Neural cell (in vitro differentiated cells): ENCODE measurements around the gene FN3KRP. TPM values are rescaled to one million over a fixed set of nuclear protein-coding genes. Genes with fewer than 3 reads are reported as not detected.

Experiments used
- H2AFZ ChIP-seq: fragments of 200-600, 300-800 bp; sonication (generic), shearing (Covaris generic); 2 replicates; pipeline ENCODE4 v1.6.0; 2014; ENCODE audit warnings: low read depth, mild to moderate bottlenecking, antibody characterized with exemption, low read length, moderate library complexity
- H3F3A ChIP-seq: fragments of 200-600 bp; shearing (Covaris generic); 2 replicates; pipeline ENCODE4 v1.6.1; 2016; ENCODE audit warnings: mild to moderate bottlenecking, moderate library complexity, mixed read lengths, antibody characterized with exemption, low read length; ENCODE audit not compliant: insufficient read depth, poor library complexity, severe bottlenecking
- H3K27ac ChIP-seq: fragments of 200-600, 300-800 bp; sonication (generic), shearing (Covaris generic); 2 replicates; pipeline ENCODE4 v1.5.1; 2014; ENCODE audit warnings: mild to moderate bottlenecking, low read length, moderate library complexity
- H3K27me3 ChIP-seq: fragments of 300-800, 200-600 bp; sonication (generic), shearing (Covaris generic); 2 replicates; pipeline ENCODE4 v1.6.0; 2014; ENCODE audit warnings: mild to moderate bottlenecking, low read depth, low read length, moderate library complexity; ENCODE audit not compliant: insufficient read depth
- H3K36me3 ChIP-seq: fragments of 300-800, 200-600 bp; sonication (generic), shearing (Covaris generic); 2 replicates; pipeline ENCODE4 v1.5.1; 2014; ENCODE audit warnings: mild to moderate bottlenecking, antibody characterized with exemption, low read length, moderate library complexity; ENCODE audit not compliant: insufficient read depth
- H3K4me2 ChIP-seq: fragments of 300-800, 200-600 bp; sonication (generic), shearing (Covaris generic); 2 replicates; pipeline ENCODE4 v1.6.0; 2014; ENCODE audit warnings: mild to moderate bottlenecking, low read length
- H3K4me3 ChIP-seq: fragments of 300-800, 200-600 bp; sonication (generic), shearing (Covaris generic); 2 replicates; pipeline ENCODE4 v1.5.1; 2014; ENCODE audit warnings: mild to moderate bottlenecking, low read length, moderate library complexity
- H3K79me2 ChIP-seq: fragments of 200-600 bp; shearing (Covaris generic); replicated peaks from 2 replicates; pipeline ENCODE4 v1.6.0; 2014; ENCODE audit warnings: mild to moderate bottlenecking, low read length, moderate library complexity; ENCODE audit not compliant: insufficient read depth
- H3K9ac ChIP-seq: fragments of 300-800, 200-600 bp; sonication (generic), shearing (Covaris generic); 2 replicates; pipeline ENCODE4 v1.6.1; 2016; ENCODE audit warnings: mild to moderate bottlenecking, low read length, mixed read lengths
- H3K9me2 ChIP-seq: fragments of 200-600 bp; shearing (Covaris generic); 2 replicates; pipeline ENCODE4 v1.6.1; 2016; ENCODE audit warnings: mild to moderate bottlenecking, low read length, mixed read lengths; ENCODE audit not compliant: insufficient read depth
- H3K9me3 ChIP-seq: fragments of 200-600, 300-800 bp; sonication (generic), shearing (Covaris generic); 2 replicates; pipeline ENCODE4 v1.6.1; 2016; ENCODE audit warnings: mild to moderate bottlenecking, mixed run types, low read length, moderate library complexity, mixed read lengths
- H4K20me1 ChIP-seq: fragments of 200-600 bp; shearing (Covaris generic); 2 replicates; pipeline ENCODE4 v1.6.1; 2016; ENCODE audit warnings: mild to moderate bottlenecking, mixed run types; ENCODE audit not compliant: insufficient read depth
- EP300 ChIP-seq: fragments of 450-650 bp; conservative IDR thresholded peaks from 2 replicates; pipeline ENCODE4 v1.6.1; 2014; ENCODE audit warnings: antibody characterized with exemption, mild to moderate bottlenecking, moderate library complexity; ENCODE audit not compliant: poor library complexity, severe bottlenecking
- EZH2 ChIP-seq: fragments of 200-600, 300-800 bp; shearing (Covaris generic), sonication (generic); IDR thresholded peaks from 2 replicates; pipeline ENCODE4 v1.6.1; 2014; ENCODE audit warnings: antibody characterized with exemption, low read length, borderline replicate concordance, mild to moderate bottlenecking; ENCODE audit not compliant: insufficient read depth, poor library complexity, severe bottlenecking
- MXI1 ChIP-seq: fragments of 450-650 bp; conservative IDR thresholded peaks from 2 replicates; pipeline ENCODE4 v1.6.1; 2014; ENCODE audit warnings: antibody characterized with exemption, mild to moderate bottlenecking; ENCODE audit not compliant: poor library complexity, severe bottlenecking
- POLR2AphosphoS5 ChIP-seq: IDR thresholded peaks from 2 replicates; pipeline ENCODE4 v1.6.1; 2012
- RAD21 ChIP-seq: fragments of 450-650 bp; conservative IDR thresholded peaks from 2 replicates; pipeline ENCODE4 v1.6.1; 2014; ENCODE audit warnings: antibody characterized with exemption, mild to moderate bottlenecking, moderate library complexity
- SMC3 ChIP-seq: fragments of 450-650 bp; conservative IDR thresholded peaks from 2 replicates; pipeline ENCODE4 v1.6.1; 2014; ENCODE audit warnings: antibody characterized with exemption, mild to moderate bottlenecking, moderate library complexity; ENCODE audit not compliant: poor library complexity
- TAF1 ChIP-seq: IDR thresholded peaks from 2 replicates; pipeline ENCODE4 v1.6.1; 2012; ENCODE audit warnings: low read depth
- polyA plus RNA-seq: library from polyadenylated mRNA; depleted of rRNA; stranded (reverse); fragments of >200 nt; gene quantifications from 2 replicates; pipeline ENCODE4 v1.2.3, GENCODE V29; 2014
- TF ChIP-seq, protein P1 (sequence below): fragments of 450-650 bp; IDR thresholded peaks from 2 replicates; pipeline ENCODE4 v1.5.1; 2014; ENCODE audit warnings: antibody characterized with exemption, mild to moderate bottlenecking, moderate library complexity; ENCODE audit not compliant: poor library complexity, severe bottlenecking
- TF ChIP-seq, protein P2 (sequence below): IDR thresholded peaks from 2 replicates; pipeline ENCODE4 v1.6.1; 2012; ENCODE audit warnings: borderline replicate concordance

FN3KRP gene
- polyA plus RNA-seq, 1 donor from 2014 or later, result 32.7 TPM

DNA sequence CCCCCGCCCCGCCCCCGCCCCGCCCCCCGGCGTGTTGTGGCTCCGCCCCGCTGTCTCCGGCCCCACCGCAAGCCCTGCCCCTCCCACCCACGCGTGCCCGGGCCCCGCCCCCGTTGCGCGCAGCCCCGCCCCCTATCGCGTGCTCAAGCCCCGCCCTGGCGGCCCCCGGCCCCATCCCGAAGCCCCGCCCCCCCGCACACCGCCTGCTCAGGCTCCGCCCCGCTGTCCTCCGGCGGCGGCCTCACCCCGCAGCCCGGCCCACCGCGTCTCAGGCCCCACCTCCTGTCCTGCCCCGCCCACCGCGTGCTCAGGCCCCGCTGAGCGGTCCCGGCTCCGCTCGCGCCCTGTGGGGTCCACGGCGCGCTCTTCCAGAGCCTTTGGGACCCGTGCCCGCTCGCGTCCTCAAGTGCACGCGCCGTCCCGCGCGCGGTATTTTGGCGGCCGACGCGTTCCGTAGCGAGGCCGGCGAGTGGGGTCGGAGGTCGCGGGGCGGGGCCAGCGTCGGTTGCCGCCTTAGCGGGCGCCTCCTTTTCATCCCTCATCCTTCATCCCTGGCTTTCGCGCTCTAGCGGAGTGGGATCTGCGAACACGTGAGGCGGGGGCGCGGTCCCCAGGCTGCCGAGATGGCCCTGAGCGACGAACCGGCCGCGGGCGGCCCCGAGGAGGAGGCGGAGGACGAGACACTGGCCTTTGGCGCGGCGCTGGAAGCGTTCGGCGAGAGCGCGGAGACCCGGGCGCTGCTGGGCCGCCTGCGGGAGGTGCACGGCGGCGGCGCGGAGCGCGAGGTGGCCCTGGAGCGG lies 35.3 kb downstream of the FN3KRP start, which contains the start of gene TBCD:
Gene TBCD, plus strand, starts transcription at position 495 of the 800 bp plus-strand sequence. Its CDS starts 129 bp downstream, at position 624.
- H3K9me2 ChIP-seq, result no peaks in the 10 kb centered on the region
- TF ChIP-seq RAD21 (peak; percentile 40), TAF1 (peak; percentile 38), MXI1 (peak; percentile 98), EP300 (peak; percentile 48), EZH2 (no peak), SMC3 (no peak), POLR2AphosphoS5 (peak; percentile 64)
- TF ChIP-seq, protein P1, sequence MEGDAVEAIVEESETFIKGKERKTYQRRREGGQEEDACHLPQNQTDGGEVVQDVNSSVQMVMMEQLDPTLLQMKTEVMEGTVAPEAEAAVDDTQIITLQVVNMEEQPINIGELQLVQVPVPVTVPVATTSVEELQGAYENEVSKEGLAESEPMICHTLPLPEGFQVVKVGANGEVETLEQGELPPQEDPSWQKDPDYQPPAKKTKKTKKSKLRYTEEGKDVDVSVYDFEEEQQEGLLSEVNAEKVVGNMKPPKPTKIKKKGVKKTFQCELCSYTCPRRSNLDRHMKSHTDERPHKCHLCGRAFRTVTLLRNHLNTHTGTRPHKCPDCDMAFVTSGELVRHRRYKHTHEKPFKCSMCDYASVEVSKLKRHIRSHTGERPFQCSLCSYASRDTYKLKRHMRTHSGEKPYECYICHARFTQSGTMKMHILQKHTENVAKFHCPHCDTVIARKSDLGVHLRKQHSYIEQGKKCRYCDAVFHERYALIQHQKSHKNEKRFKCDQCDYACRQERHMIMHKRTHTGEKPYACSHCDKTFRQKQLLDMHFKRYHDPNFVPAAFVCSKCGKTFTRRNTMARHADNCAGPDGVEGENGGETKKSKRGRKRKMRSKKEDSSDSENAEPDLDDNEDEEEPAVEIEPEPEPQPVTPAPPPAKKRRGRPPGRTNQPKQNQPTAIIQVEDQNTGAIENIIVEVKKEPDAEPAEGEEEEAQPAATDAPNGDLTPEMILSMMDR, result peak; percentile 16
- TF ChIP-seq, protein P2, sequence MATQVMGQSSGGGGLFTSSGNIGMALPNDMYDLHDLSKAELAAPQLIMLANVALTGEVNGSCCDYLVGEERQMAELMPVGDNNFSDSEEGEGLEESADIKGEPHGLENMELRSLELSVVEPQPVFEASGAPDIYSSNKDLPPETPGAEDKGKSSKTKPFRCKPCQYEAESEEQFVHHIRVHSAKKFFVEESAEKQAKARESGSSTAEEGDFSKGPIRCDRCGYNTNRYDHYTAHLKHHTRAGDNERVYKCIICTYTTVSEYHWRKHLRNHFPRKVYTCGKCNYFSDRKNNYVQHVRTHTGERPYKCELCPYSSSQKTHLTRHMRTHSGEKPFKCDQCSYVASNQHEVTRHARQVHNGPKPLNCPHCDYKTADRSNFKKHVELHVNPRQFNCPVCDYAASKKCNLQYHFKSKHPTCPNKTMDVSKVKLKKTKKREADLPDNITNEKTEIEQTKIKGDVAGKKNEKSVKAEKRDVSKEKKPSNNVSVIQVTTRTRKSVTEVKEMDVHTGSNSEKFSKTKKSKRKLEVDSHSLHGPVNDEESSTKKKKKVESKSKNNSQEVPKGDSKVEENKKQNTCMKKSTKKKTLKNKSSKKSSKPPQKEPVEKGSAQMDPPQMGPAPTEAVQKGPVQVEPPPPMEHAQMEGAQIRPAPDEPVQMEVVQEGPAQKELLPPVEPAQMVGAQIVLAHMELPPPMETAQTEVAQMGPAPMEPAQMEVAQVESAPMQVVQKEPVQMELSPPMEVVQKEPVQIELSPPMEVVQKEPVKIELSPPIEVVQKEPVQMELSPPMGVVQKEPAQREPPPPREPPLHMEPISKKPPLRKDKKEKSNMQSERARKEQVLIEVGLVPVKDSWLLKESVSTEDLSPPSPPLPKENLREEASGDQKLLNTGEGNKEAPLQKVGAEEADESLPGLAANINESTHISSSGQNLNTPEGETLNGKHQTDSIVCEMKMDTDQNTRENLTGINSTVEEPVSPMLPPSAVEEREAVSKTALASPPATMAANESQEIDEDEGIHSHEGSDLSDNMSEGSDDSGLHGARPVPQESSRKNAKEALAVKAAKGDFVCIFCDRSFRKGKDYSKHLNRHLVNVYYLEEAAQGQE, result peak; percentile 11
- peak within 1 kb of the TSS; percentile 62 for H3K27ac ChIP-seq
- H4K20me1 ChIP-seq, result no peaks in the 10 kb centered on the region
- peak within 1 kb of the TSS; percentile 61 for H3K4me2 ChIP-seq
- H3K9ac ChIP-seq, result peak within 1 kb of the TSS; percentile 79
- H3K36me3 ChIP-seq, result no peaks in the 10 kb centered on the region
- peak within 1 kb of the TSS; percentile 94 for H3K4me3 ChIP-seq
- H2AFZ ChIP-seq, result no peak within 1 kb of the TSS
- H3F3A ChIP-seq, result no peaks in the 10 kb centered on the region
- H3K9me3 ChIP-seq, result no peaks in the 10 kb centered on the region
- no peaks in the 10 kb centered on the region for H3K27me3 ChIP-seq
- peaks cover 18% of the 10 kb centered on the region for H3K79me2 ChIP-seq

DNA sequence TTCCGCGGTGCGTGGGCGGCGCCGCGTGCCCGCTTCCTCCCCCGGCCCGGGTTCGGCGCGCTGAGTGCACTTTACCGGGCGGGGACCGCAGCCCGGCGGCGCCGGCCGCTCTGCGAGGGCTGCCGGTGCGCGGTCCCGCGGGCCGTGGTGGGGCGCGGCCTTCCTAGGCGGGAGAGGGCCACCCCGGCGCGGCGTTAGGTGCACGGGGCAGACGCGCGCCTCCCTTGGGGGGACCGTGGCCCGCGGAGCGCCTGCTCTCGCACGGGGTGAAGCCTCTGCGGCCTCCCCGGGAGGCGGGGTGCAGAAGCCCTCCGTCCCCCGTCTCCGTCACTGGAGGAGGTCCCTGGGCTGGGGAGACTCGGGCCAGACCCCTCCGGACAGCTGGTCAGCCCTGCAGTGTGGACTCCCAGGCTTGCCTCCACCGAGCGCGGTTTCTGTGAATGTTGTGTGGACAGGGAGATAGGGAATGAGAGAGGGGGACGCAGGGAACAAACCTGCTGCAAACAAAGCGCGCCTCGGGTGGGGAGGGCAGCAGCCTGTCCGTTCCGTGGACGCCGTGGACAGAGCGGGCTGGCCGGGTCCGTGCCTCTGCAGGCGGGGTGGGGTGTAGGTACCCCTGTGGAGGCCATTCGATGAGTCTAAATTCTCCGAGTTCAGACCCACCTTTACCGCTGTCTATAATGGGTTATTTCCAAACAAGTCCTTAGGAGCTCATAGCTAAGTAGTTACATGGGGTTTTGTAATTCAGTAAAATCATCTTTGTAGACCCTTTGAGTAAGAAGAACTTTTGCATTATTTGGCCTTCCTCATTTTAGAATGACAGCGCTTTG lies 36.1 kb downstream of the FN3KRP start:
- TF ChIP-seq EP300, result no peak
- TF ChIP-seq MXI1, result peak; percentile 78
- TF ChIP-seq SMC3, result no peak
- TF ChIP-seq EZH2, result no peak
- no peak for TF ChIP-seq POLR2AphosphoS5
- TF ChIP-seq, protein P1, result peak; percentile 7
- Histone ChIP-seq H3K9me3 (no peaks in the 10 kb centered on the region), H3K4me2 (peak overlapping the region; percentile 61), H3K9ac (peak overlapping the region; percentile 79), H3K9me2 (no peaks in the 10 kb centered on the region), H4K20me1 (no peaks in the 10 kb centered on the region), H3K4me3 (peak overlapping the region; percentile 94), H2AFZ (no peak overlapping the region), H3K27me3 (no peaks in the 10 kb centered on the region), H3K79me2 (peaks cover 21% of the 10 kb centered on the region), H3F3A (no peaks in the 10 kb centered on the region), H3K36me3 (no peaks in the 10 kb centered on the region), H3K27ac (peak overlapping the region; percentile 62)
